NT2/D1 (cell line): Measurements from ENCODE around the gene WT1.
"Not testable (repeated sequence)": the region's sequence is repeated elsewhere in the genome, so short reads cannot be mapped to it uniquely, and the experiment has no call there.

Source experiments
- DNase-seq: peaks from one replicate; pipeline ENCODE4 v3.0.0-alpha.2; 2011; ENCODE audit warnings: low read depth, low spot score
- H3K27me3 ChIP-seq: 2 replicates; pipeline ENCODE4 v1.6.0; 2011; ENCODE audit warnings: mild to moderate bottlenecking; ENCODE audit not compliant: insufficient read length, insufficient read depth
- H3K36me3 ChIP-seq: 2 replicates; pipeline ENCODE4 v1.6.1; 2011; ENCODE audit warnings: mild to moderate bottlenecking, low read length, mixed read lengths; ENCODE audit not compliant: insufficient read depth, insufficient read length
- H3K4me1 ChIP-seq: 2 replicates; pipeline ENCODE4 v1.5.1; 2011; ENCODE audit not compliant: insufficient read depth, insufficient read length
- H3K4me3 ChIP-seq: 2 replicates; pipeline ENCODE4 v1.5.1; 2011; ENCODE audit warnings: low read depth; ENCODE audit not compliant: insufficient read length
- H3K9ac ChIP-seq: 2 replicates; pipeline ENCODE4 v1.6.0; 2011; ENCODE audit warnings: low read depth; ENCODE audit not compliant: insufficient read length
- H3K9me3 ChIP-seq: 2 replicates; pipeline ENCODE4 v1.5.1; 2011; ENCODE audit warnings: mild to moderate bottlenecking, low read length; ENCODE audit not compliant: insufficient read depth
- SUZ12 ChIP-seq: IDR thresholded peaks from 2 replicates; pipeline ENCODE4 v1.6.1; 2011; ENCODE audit not compliant: insufficient read length, insufficient read depth; ENCODE audit errors: extremely low read depth
- YY1 ChIP-seq: IDR thresholded peaks from 2 replicates; pipeline ENCODE4 v1.6.1; 2011; ENCODE audit not compliant: insufficient read length, insufficient read depth
- ZNF274 ChIP-seq: IDR thresholded peaks from 2 replicates; pipeline ENCODE4 v1.6.1; 2011; ENCODE audit warnings: mild to moderate bottlenecking, low read depth, low read length

Gene WT1

DNA sequence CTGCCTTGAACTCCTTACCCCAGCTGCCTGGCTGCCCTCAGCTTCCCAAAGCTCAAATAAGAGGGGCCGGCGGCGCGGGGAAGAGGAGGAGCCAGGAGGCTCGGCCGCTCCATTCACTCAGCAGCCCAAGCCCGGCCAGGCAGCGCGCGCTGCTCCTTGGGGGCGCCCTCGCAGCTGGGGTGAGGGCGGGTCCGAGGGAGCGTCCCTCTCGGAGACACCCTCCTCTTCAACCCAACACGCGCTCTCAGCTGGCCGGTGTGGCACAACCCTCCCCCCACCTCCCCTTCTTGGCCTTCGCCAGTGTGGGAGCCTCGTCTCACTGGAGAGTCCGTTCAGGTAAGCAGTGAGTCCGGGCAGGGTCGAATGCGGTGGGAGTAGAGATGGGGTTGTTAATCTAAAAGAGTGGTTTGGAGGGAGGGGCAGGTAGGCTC is at the start of gene WT1:
Gene WT1, minus strand, starts transcription at position 29 of the 431 bp plus-strand sequence.
- TF ChIP-seq SUZ12, result no peak
- TF ChIP-seq ZNF274, result no peak
- TF ChIP-seq YY1, result no peak
- Histone ChIP-seq H3K36me3 (no peaks in the 10 kb centered on the region), H3K27me3 (peaks cover 98% of the 10 kb centered on the region), H3K4me1 (peaks cover 2% of the 10 kb centered on the region), H3K9me3 (no peaks in the 10 kb centered on the region), H3K9ac (no peak within 1 kb of the TSS), H3K4me3 (peak within 1 kb of the TSS; percentile 28)
- DNase-seq, result no peak

DNA sequence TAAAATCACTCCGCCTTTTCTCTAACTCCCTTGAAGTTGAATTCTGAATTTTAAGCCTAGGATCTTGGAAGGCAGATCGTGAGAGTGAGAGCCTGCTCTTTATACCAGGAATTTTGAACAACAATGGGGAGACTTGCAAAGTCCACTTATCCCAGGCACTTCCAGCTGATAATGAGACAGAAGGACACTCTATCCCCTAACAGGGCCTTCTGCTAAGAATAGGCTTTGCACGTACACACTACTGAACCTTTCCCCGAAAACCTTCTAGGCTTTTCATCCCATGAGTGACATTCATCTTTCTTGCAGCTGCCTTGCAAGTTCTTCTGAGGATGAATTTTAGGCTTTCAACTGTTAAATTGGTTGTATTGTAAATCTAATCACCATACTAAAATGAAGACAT is 44.0 kb upstream of the WT1 start:
- H3K9ac ChIP-seq, result no peak overlapping the region
- peaks cover 6% of the 10 kb centered on the region for H3K4me1 ChIP-seq
- DNase-seq, result no peak
- H3K36me3 ChIP-seq, result no peaks in the 10 kb centered on the region
- H3K27me3 ChIP-seq, result no peaks in the 10 kb centered on the region
- H3K9me3 ChIP-seq, result no peaks in the 10 kb centered on the region
- no peak for TF ChIP-seq ZNF274
- TF ChIP-seq SUZ12, result no peak
- TF ChIP-seq YY1, result no peak
- H3K4me3 ChIP-seq, result no peak overlapping the region

DNA sequence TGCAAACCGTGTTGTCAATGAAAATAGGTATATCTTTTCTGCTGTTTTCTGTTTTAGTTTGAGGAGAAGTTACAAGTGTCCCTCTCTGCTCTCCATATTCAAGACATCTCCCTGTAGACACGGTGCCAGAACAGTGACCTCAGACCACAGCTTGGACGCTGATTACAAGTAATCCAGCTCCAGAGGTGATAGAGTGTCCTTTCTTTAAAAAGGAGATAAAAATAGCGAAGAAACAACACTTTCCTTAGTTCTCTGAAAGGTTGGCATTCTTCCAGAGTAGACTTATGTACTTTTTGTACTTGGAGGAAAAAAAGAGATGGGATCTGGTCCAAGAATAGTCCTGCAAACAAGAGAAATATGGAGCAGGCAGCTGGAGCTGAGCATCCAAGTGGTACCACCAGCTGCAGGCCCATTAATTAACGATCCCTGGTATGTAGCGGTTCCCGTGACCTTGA is 43.0 kb upstream of the WT1 start:
- no peaks in the 10 kb centered on the region for H3K9me3 ChIP-seq
- TF ChIP-seq ZNF274 (no peak), YY1 (no peak), SUZ12 (no peak)
- H3K36me3 ChIP-seq, result no peaks in the 10 kb centered on the region
- H3K4me1 ChIP-seq, result peaks cover 6% of the 10 kb centered on the region
- no peak overlapping the region for H3K4me3 ChIP-seq
- no peaks in the 10 kb centered on the region for H3K27me3 ChIP-seq
- DNase-seq, result no peak
- H3K9ac ChIP-seq, result no peak overlapping the region

DNA sequence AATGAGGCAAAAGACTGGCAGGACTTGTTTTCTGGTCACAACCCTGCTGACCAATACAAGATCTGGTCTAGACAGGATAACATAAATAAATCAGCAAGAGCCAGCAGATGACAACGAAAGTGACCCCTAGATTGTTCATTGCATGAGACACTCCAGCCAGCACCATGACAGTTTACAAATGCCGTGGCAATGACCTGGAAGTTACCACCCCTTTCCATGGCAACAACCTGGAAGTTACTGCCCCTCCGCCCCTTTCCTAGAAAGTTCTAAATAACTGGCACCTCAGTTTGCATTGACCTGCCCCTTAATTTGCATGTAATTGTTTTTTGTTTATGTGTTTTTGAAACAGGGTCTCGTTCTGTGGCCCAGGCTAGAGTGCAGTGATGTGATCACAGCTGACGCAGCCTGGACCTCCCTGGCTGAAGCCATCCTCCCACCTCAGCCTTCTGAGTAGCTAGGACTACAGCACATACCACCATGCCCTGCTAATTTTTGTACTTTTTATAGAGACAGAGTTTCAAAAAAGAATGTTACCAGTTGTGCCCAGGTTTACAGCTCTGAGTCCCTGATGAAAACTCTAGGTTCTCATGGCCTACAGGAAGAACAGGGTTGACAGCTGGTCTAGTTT is 38.1 kb upstream of the WT1 start:
- Histone ChIP-seq H3K4me1 (no peaks in the 10 kb centered on the region), H3K36me3 (no peaks in the 10 kb centered on the region)
- DNase-seq, result no peak

DNA sequence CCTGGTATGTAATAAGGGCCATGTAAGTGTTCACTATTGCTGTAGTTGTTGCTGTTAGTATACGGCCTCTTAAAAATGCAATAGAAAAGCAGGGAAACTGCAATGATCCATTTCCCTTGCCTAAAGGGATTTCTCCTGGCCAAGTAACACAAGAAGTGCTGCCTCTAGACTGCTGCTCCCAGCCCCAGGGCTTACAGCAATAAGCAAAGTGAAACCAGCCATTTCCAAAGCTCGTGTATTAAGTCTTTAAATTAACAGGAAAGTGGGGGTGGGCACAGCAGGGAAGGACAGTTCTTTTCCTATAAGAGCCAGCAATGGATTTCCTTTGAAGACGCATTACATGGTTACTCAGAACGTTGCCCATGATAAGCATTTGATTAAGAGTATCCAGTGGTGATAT is 36.9 kb upstream of the WT1 start:
- no peak for DNase-seq
- no peak overlapping the region for H3K4me3 ChIP-seq
- TF ChIP-seq ZNF274, result no peak
- TF ChIP-seq YY1, result no peak
- no peak for TF ChIP-seq SUZ12
- H3K4me1 ChIP-seq, result no peaks in the 10 kb centered on the region
- H3K9me3 ChIP-seq, result no peaks in the 10 kb centered on the region
- no peaks in the 10 kb centered on the region for H3K27me3 ChIP-seq
- H3K9ac ChIP-seq, result no peak overlapping the region
- H3K36me3 ChIP-seq, result no peaks in the 10 kb centered on the region

More for the DNA sequence above, 38.1 kb upstream of the WT1 start:
- H3K9ac ChIP-seq, result no peak overlapping the region
- H3K27me3 ChIP-seq, result no peaks in the 10 kb centered on the region
- no peak overlapping the region for H3K4me3 ChIP-seq
- TF ChIP-seq YY1 (no peak), SUZ12 (no peak), ZNF274 (no peak)
- H3K9me3 ChIP-seq, result no peaks in the 10 kb centered on the region

DNA sequence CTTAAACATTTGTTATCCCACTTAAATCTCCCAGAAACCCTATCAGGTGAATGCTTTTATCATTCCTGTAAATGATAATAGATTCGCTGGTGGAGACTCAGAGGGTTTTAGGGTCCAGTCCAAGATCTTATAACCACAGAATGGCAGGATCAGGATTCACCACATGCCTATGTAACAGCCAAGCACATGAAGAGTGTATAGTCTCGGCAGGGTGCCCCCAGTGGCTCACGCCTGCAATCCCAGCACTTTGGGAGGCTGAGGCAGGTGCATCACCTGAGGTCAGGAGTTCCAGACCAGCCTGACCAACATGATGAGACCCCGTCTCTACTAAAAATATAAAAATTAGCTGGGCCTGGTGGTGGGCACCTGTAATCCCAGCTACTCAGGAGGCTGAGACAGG is 36.2 kb upstream of the WT1 start:
- H3K9ac ChIP-seq, H3K4me1 ChIP-seq, H3K27me3 ChIP-seq, DNase-seq, H3K36me3 ChIP-seq, H3K9me3 ChIP-seq, H3K4me3 ChIP-seq: not testable (repeated sequence)

DNA sequence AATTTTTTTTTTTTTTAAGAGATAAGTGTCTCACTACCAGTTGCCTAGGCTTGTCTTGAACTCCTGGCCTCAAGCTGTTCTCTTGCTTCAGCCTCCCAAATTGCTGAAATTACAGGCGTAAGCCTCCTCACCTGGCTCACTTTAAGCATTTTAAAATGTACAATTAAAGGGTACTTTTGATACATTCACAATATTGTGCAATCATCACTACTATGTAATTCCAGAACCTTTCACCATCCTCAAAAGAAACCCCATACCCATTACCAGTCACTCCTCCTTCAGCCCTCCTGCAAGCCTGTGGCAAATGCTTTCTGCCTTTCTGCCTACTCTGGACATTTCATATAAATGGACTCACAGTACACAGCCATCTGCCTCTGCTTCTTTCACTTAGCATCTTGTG is 34.5 kb upstream of the WT1 start:
- no peaks in the 10 kb centered on the region for H3K36me3 ChIP-seq
- H3K9ac ChIP-seq, result no peak overlapping the region
- H3K9me3 ChIP-seq, result no peaks in the 10 kb centered on the region
- DNase-seq, result no peak
- TF ChIP-seq ZNF274, result no peak
- no peak for TF ChIP-seq SUZ12
- TF ChIP-seq YY1, result no peak
- no peaks in the 10 kb centered on the region for H3K4me1 ChIP-seq
- H3K27me3 ChIP-seq, result no peaks in the 10 kb centered on the region
- H3K4me3 ChIP-seq, result no peak overlapping the region
